GM21381 (cell line): ENCODE results near the gene SLC27A3.

Experiments
- ATAC-seq: cut with Tn5 transposase; IDR thresholded peaks from one replicate; pipeline ENCODE4 v1.9.1; 2021; ENCODE audit warnings: mild to moderate bottlenecking, moderate library complexity; ENCODE audit not compliant: unreplicated experiment

Gene SLC27A3

GRCh38 chr1:153774780-153775457, at the start of gene SLC27A3:
Gene SLC27A3 (plus strand): TSS chr1:153775407. CDS start chr1:153775498, 91 bp downstream.
- ATAC-seq: peak; percentile 28

- peak; percentile 95 for ATAC-seq
These were observed 47.5 kb upstream of the SLC27A3 start, which contains the start of gene INTS3 for GRCh38 chr1:153727463-153728304. Gene INTS3 (plus strand): TSS chr1:153728050. CDS start chr1:153728635, 585 bp downstream.

GRCh38 chr1:153728305-153729066, 46.7 kb upstream of the SLC27A3 start:
- ATAC-seq: no peak

GRCh38 chr1:153730468-153730988, 44.7 kb upstream of the SLC27A3 start:
- ATAC-seq: no peak

GRCh38 chr1:153733970-153734369, 41.2 kb upstream of the SLC27A3 start:
- no peak for ATAC-seq

GRCh38 chr1:153734396-153735089, 40.7 kb upstream of the SLC27A3 start:
- no peak for ATAC-seq

GRCh38 chr1:153735090-153735420, 40.2 kb upstream of the SLC27A3 start:
- ATAC-seq: no peak

- ATAC-seq: no peak
These were observed 33.2 kb upstream of the SLC27A3 start for GRCh38 chr1:153741986-153742385.

- ATAC-seq: peak; percentile 50
These were observed 32.6 kb upstream of the SLC27A3 start for GRCh38 chr1:153742411-153743142.

- ATAC-seq: no peak
These were observed 29.8 kb upstream of the SLC27A3 start for GRCh38 chr1:153745417-153745816.

- no peak for ATAC-seq
These were observed 29.0 kb upstream of the SLC27A3 start for GRCh38 chr1:153746174-153746573.

GRCh38 chr1:153748903-153749302, 26.3 kb upstream of the SLC27A3 start:
- ATAC-seq: no peak

- ATAC-seq: peak; percentile 92
These were observed 25.7 kb upstream of the SLC27A3 start for GRCh38 chr1:153749408-153750005.

- ATAC-seq: no peak
These were observed 24.9 kb upstream of the SLC27A3 start for GRCh38 chr1:153750026-153750995.

- ATAC-seq: no peak
These were observed 23.1 kb upstream of the SLC27A3 start for GRCh38 chr1:153752072-153752471.

- no peak for ATAC-seq
These were observed 22.5 kb upstream of the SLC27A3 start for GRCh38 chr1:153752571-153753195.

- ATAC-seq: no peak
These were observed 20.9 kb upstream of the SLC27A3 start for GRCh38 chr1:153754266-153754665.

- ATAC-seq: no peak
These were observed 14.8 kb upstream of the SLC27A3 start for GRCh38 chr1:153760440-153760839.
